CD4-positive, alpha-beta T cell (primary cell): ENCODE results near the gene RPAP3. TPM values are rescaled to one million over a fixed set of nuclear protein-coding genes. Genes with fewer than 3 reads are reported as not detected.

Experiments used
- ATAC-seq: fragments of 200-7000 bp; cut with Tn5 transposase; one replicate; pipeline ENCODE4 v1.10.0; 2022; ENCODE audit warnings: mild to moderate bottlenecking; ENCODE audit not compliant: poor library complexity
- CTCF ChIA-PET: fragments of 350-600 bp; sonication (Branson Sonifier 250); formaldehyde crosslinking; loops from one replicate; lab custom pipeline; 2021; ENCODE audit warnings: antibody characterized with exemption, inconsistent platforms; lab: Charles Lee
- POLR2A ChIA-PET: fragments of 350-600 bp; sonication (Branson Sonifier 250); formaldehyde crosslinking; loops from one replicate; lab custom pipeline; 2021; ENCODE audit warnings: antibody characterized with exemption, inconsistent platforms; lab: Charles Lee
- DNase-seq, 14 experiments: peaks; one replicate each; pipeline ENCODE4 v3.0.0-alpha.2; 2013 to 2020; ENCODE audit warnings: mixed read lengths in 2 of 14
- H3K27ac ChIP-seq, 2 donors: one replicate each; pipeline versions ENCODE4 v1.5.1 to v1.7.0; 2013; ENCODE audit warnings: low read length in 2 of 2, low read depth in 1 of 2, mild to moderate bottlenecking in 1 of 2
- H3K27me3 ChIP-seq, 2 experiments: 1 replicate in 1 of 2; 2 replicates in 1 of 2; pipeline versions ENCODE4 v1.6.1 to v1.7.0; 2013; ENCODE audit warnings: low read length in 2 of 2, control low read depth in 1 of 2, mild to moderate bottlenecking in 1 of 2, moderate library complexity in 1 of 2; ENCODE audit not compliant: insufficient read depth in 2 of 2, control insufficient read depth in 1 of 2
- H3K36me3 ChIP-seq: one replicate; pipeline ENCODE4 v1.6.1; 2013; ENCODE audit warnings: low read length, control low read depth; ENCODE audit not compliant: insufficient read depth
- H3K4me1 ChIP-seq: one replicate; pipeline ENCODE4 v1.6.1; 2013; ENCODE audit warnings: low read length, control low read depth; ENCODE audit not compliant: insufficient read depth
- H3K4me3 ChIP-seq: one replicate; pipeline ENCODE4 v1.5.1; 2013; ENCODE audit warnings: mild to moderate bottlenecking, low read length, moderate library complexity
- H3K9me3 ChIP-seq, 2 experiments: 1 replicate in 1 of 2; 2 replicates in 1 of 2; pipeline versions ENCODE4 v1.6.1 to v1.7.0; 2013; ENCODE audit warnings: low read length in 2 of 2, mild to moderate bottlenecking in 2 of 2, control low read depth in 1 of 2, moderate library complexity in 1 of 2; ENCODE audit not compliant: control insufficient read depth in 1 of 2, insufficient read depth in 1 of 2
- H3K27ac Mint-ChIP-seq: one replicate; pipeline ENCODE4 v1.8.0; 2020; ENCODE audit warnings: mixed read lengths
- H3K27me3 Mint-ChIP-seq: one replicate; pipeline ENCODE4 v1.8.0; 2021; ENCODE audit warnings: mixed read lengths
- H3K36me3 Mint-ChIP-seq: one replicate; pipeline ENCODE4 v1.8.0; 2021; ENCODE audit warnings: low read depth, mixed read lengths
- H3K4me1 Mint-ChIP-seq: one replicate; pipeline ENCODE4 v1.8.0; 2021; ENCODE audit warnings: low read depth, mixed read lengths
- H3K4me3 Mint-ChIP-seq: one replicate; pipeline ENCODE4 v1.8.0; 2020; ENCODE audit warnings: mild to moderate bottlenecking, mixed read lengths
- H3K9me3 Mint-ChIP-seq: one replicate; pipeline ENCODE4 v1.8.0; 2020; ENCODE audit warnings: mixed read lengths
- CTCF ChIP-seq: fragments of 200-600 bp; IDR thresholded peaks from one replicate; pipeline ENCODE4 v1.8.0; 2022; ENCODE audit warnings: antibody characterized with exemption, mild to moderate bottlenecking
- intact Hi-C, 2 experiments: fragments of 100-400 bp; cut with DNase I in 1 of 2; cut with micrococcal nuclease in 1 of 2; formaldehyde crosslinking; loops; one replicate each; pipeline versions ENCODE4 v1.15.1 to v1.9.0; 2023 to 2025; cut with DNase I, micrococcal nuclease
- total RNA-seq, 174 experiments: library from RNA in 2 of 174; stranded (reverse) in 2 of 174; gene quantifications; one replicate each; pipeline ENCODE4 v1.2.3 and lab custom pipeline; 2021 to 2026

The RPAP3 gene
- total RNA-seq, 2 experiments from 2014 or later = 24.6 to 26.4 TPM

- H3K36me3 ChIP-seq = no peaks in the 10 kb centered on the region
- no peak overlapping the region for H3K27ac ChIP-seq
- no peaks in the 10 kb centered on the region for H3K9me3 ChIP-seq
- H3K4me3 ChIP-seq = no peak overlapping the region
- no peak for ATAC-seq
- no peak overlapping the region for H3K27ac Mint-ChIP-seq
- intact Hi-C loops = no loop called here
- no peak for TF ChIP-seq CTCF
- H3K4me3 Mint-ChIP-seq = no peak overlapping the region
- H3K4me1 Mint-ChIP-seq = peaks cover 16% of the 10 kb centered on the region
- CTCF ChIA-PET = interaction anchor here (1.3 kb wide), 1 partner anchor 20 kb away, joined by 3 read pairs; no protein-coding TSS in a partner anchor
- peaks cover 19% of the 10 kb centered on the region for H3K4me1 ChIP-seq
- DNase-seq = no peak
- POLR2A ChIA-PET = no interaction called here
- H3K9me3 Mint-ChIP-seq = no peaks in the 10 kb centered on the region
- H3K27me3 Mint-ChIP-seq = no peaks in the 10 kb centered on the region
- H3K27me3 ChIP-seq = no peaks in the 10 kb centered on the region
- no peaks in the 10 kb centered on the region for H3K36me3 Mint-ChIP-seq
Measured at GRCh38 chr12:47735649-47736048, 29.8 kb upstream of the RPAP3 start.

GRCh38 chr12:47734725-47735480 lies 29.1 kb upstream of the RPAP3 start:
- Mint-ChIP-seq H3K4me1 (peaks cover 9% of the 10 kb centered on the region), H3K9me3 (no peaks in the 10 kb centered on the region), H3K36me3 (no peaks in the 10 kb centered on the region), H3K27me3 (no peaks in the 10 kb centered on the region), H3K27ac (no peak overlapping the region), H3K4me3 (no peak overlapping the region)
- ChIA-PET CTCF (no interaction called here), POLR2A (no interaction called here)
- no peaks in the 10 kb centered on the region for H3K36me3 ChIP-seq
- H3K27ac ChIP-seq = no peak overlapping the region
- ATAC-seq (no peak), DNase-seq (no peak)
- H3K4me1 ChIP-seq = peaks cover 16% of the 10 kb centered on the region
- H3K9me3 ChIP-seq = no peaks in the 10 kb centered on the region
- intact Hi-C loops = no loop called here
- no peak overlapping the region for H3K4me3 ChIP-seq
- TF ChIP-seq CTCF = no peak
- H3K27me3 ChIP-seq = no peaks in the 10 kb centered on the region

- ChIA-PET POLR2A (no interaction called here), CTCF (no interaction called here)
- Mint-ChIP-seq H3K27ac (no peak overlapping the region), H3K9me3 (no peaks in the 10 kb centered on the region), H3K36me3 (no peaks in the 10 kb centered on the region), H3K4me3 (no peak overlapping the region), H3K4me1 (no peaks in the 10 kb centered on the region), H3K27me3 (no peaks in the 10 kb centered on the region)
- ATAC-seq (no peak), DNase-seq (no peak)
- peaks cover 7% of the 10 kb centered on the region for H3K4me1 ChIP-seq
- TF ChIP-seq CTCF = no peak
- no peaks in the 10 kb centered on the region for H3K36me3 ChIP-seq
- no peak overlapping the region for H3K27ac ChIP-seq
- H3K27me3 ChIP-seq = no peaks in the 10 kb centered on the region
- no peaks in the 10 kb centered on the region for H3K9me3 ChIP-seq
- no peak overlapping the region for H3K4me3 ChIP-seq
- intact Hi-C loops = no loop called here
Measured at GRCh38 chr12:47733142-47733541, 27.3 kb upstream of the RPAP3 start.
